KBM-7 (cell line): ENCODE results near the gene JAZF1.
A peak's percentile ranks its signal among the peaks of the same experiment; 100 is the strongest.
"Not testable (repeated sequence)": the region's sequence is repeated elsewhere in the genome, so short reads cannot be mapped to it uniquely, and the experiment has no call there.

Source experiments
- DNase-seq: peaks from one replicate; pipeline ENCODE4 v3.0.0-alpha.2; 2015
- in situ Hi-C: fragments of 300-500 bp; cut with MboI; formaldehyde crosslinking; loops from 2 replicates; pipeline ENCODE4 v1.14.3; 2020; ENCODE audit warnings: low sequenced_read_pairs, low pct_unique_long_range_greater_than_20kb, mixed read lengths

Gene JAZF1

GRCh38 chr7:28036696-28037095, 143.9 kb downstream of the JAZF1 start:
- in situ Hi-C loops, result no loop called here
- DNase-seq, result no peak

- in situ Hi-C loops, result no loop called here
- no peak for DNase-seq
Measured at GRCh38 chr7:28033386-28033785, 147.2 kb downstream of the JAZF1 start.

GRCh38 chr7:28032738-28033380, 147.7 kb downstream of the JAZF1 start:
- no peak for DNase-seq
- in situ Hi-C loops, result no loop called here

GRCh38 chr7:28029051-28029450, 151.5 kb downstream of the JAZF1 start:
- no peak for DNase-seq
- in situ Hi-C loops, result no loop called here

GRCh38 chr7:28028471-28028870, 152.1 kb downstream of the JAZF1 start:
- DNase-seq, result no peak
- in situ Hi-C loops, result no loop called here

- in situ Hi-C loops, result no loop called here
- no peak for DNase-seq
Measured at GRCh38 chr7:28026237-28026636, 154.4 kb downstream of the JAZF1 start.

- DNase-seq, result no peak
- in situ Hi-C loops, result no loop called here
Measured at GRCh38 chr7:28024786-28025334, 155.7 kb downstream of the JAZF1 start.

GRCh38 chr7:28020302-28020940, 160.2 kb downstream of the JAZF1 start:
- DNase-seq, result peak; percentile 81
- in situ Hi-C loops, result no loop called here

- in situ Hi-C loops, result no loop called here
- no peak for DNase-seq
Measured at GRCh38 chr7:28018856-28019465, 161.6 kb downstream of the JAZF1 start.

GRCh38 chr7:28018446-28018845, 162.1 kb downstream of the JAZF1 start:
- in situ Hi-C loops, result no loop called here
- DNase-seq, result no peak

GRCh38 chr7:28018020-28018419, 162.6 kb downstream of the JAZF1 start:
- no peak for DNase-seq
- in situ Hi-C loops, result no loop called here

GRCh38 chr7:28017372-28017771, 163.2 kb downstream of the JAZF1 start:
- DNase-seq, result no peak
- in situ Hi-C loops, result no loop called here

GRCh38 chr7:28016297-28016696, 164.3 kb downstream of the JAZF1 start:
- DNase-seq, result no peak
- in situ Hi-C loops, result no loop called here

GRCh38 chr7:28015169-28015568, 165.4 kb downstream of the JAZF1 start:
- in situ Hi-C loops, result no loop called here
- DNase-seq, result no peak

GRCh38 chr7:28014340-28014739, 166.3 kb downstream of the JAZF1 start:
- DNase-seq, in situ Hi-C loops: not testable (repeated sequence)

GRCh38 chr7:28013441-28013840, 167.2 kb downstream of the JAZF1 start:
- in situ Hi-C loops, result no loop called here
- no peak for DNase-seq

GRCh38 chr7:28013019-28013418, 167.6 kb downstream of the JAZF1 start:
- DNase-seq, result no peak
- in situ Hi-C loops, result no loop called here

- in situ Hi-C loops, result no loop called here
- DNase-seq, result no peak
Measured at GRCh38 chr7:28008911-28009310, 171.7 kb downstream of the JAZF1 start.

GRCh38 chr7:28008171-28008570, 172.4 kb downstream of the JAZF1 start:
- in situ Hi-C loops, result no loop called here
- DNase-seq, result no peak

- DNase-seq, result no peak
- in situ Hi-C loops, result no loop called here
Measured at GRCh38 chr7:28006491-28006890, 174.1 kb downstream of the JAZF1 start.
